ENCODE results near the gene ZNFX1.

DNA sequence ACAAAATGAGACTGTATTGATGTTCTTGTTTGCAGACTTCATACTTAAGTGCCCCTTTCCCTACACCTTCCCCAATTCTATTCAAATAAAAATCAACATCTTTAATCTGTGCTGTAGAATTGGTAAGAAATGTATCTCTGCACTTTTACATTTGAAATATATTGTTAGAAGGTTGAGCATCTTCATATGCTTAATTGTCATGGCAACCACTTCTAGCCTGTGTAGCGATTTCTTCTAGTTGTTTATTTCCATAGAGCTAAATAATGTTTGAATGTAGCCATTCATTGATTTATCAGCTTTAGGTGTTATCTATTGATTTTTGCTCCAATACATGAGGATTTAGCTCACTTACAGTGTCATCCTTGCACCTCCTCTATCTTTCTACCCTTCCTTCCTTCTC, 37.7 kb upstream of the ZNFX1 start:
- TF ChIP-seq, protein P1, sequence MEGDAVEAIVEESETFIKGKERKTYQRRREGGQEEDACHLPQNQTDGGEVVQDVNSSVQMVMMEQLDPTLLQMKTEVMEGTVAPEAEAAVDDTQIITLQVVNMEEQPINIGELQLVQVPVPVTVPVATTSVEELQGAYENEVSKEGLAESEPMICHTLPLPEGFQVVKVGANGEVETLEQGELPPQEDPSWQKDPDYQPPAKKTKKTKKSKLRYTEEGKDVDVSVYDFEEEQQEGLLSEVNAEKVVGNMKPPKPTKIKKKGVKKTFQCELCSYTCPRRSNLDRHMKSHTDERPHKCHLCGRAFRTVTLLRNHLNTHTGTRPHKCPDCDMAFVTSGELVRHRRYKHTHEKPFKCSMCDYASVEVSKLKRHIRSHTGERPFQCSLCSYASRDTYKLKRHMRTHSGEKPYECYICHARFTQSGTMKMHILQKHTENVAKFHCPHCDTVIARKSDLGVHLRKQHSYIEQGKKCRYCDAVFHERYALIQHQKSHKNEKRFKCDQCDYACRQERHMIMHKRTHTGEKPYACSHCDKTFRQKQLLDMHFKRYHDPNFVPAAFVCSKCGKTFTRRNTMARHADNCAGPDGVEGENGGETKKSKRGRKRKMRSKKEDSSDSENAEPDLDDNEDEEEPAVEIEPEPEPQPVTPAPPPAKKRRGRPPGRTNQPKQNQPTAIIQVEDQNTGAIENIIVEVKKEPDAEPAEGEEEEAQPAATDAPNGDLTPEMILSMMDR (IDR thresholded peaks at IDR 0.05) = no peak
- TF ChIP-seq EZH2phosphoT487 (IDR thresholded peaks at IDR 0.05) = no peak
- TF ChIP-seq EZH2 (IDR thresholded peaks at IDR 0.05) = no peak
